Measurements from ENCODE around the gene PXMP4.

The PXMP4 gene

DNA sequence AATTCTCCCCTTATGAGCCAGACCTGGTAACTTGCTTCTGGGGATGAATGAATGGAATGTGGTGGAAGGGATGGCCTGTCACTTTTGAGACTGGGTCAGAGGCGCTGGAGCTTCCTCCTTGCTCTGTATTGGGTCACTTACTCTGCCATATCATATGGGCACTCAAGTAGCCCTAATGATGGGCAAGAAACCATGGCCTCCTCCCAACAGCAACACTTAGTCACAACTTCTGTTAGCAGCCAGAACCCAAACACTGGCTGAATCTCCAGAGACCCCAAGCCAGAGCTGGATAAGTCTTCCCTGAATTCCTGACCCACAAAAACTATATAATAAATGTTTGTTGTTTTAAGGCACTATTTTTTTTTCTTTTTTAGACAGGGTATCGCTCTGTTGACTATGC lies 39.4 kb downstream of the PXMP4 start:
- Histone ChIP-seq H3K4me2 (ENCODE audit: low read length) (no peak overlapping the region), H4K8ac (ENCODE audit: low read depth, low read length) (no peak overlapping the region), H4K12ac (ENCODE audit: low read depth, low read length) (no peak overlapping the region), H3K9me3 (ENCODE audit: insufficient read depth, low read depth, low read length) (peaks cover 2% of the 10 kb centered on the region), H3K18ac (ENCODE audit: low read length) (no peak overlapping the region), H2BK120ac (ENCODE audit: insufficient read depth, low read length, poor library complexity) (no peak overlapping the region), H2AFZ (ENCODE audit: insufficient read depth, low read length, poor library complexity) (no peak overlapping the region), H3K4me1 (ENCODE audit: control insufficient read depth in 1 of 2, insufficient read depth in 2 of 2, low read length in 2 of 2) (peaks cover 8 to 10% of the 10 kb centered on the region in 2 experiments), H2BK5ac (ENCODE audit: low read depth, low read length, poor library complexity) (no peak overlapping the region), H3K79me1 (ENCODE audit: low read length) (no peaks in the 10 kb centered on the region), H3K23ac (ENCODE audit: low read length) (no peak overlapping the region), H2AK5ac (ENCODE audit: low read length) (no peak overlapping the region), H3K4me3 (ENCODE audit: low read depth, low read length) (no peak overlapping the region), H3K27ac (ENCODE audit: low read depth, low read length) (no peak overlapping the region), H3K9ac (ENCODE audit: low read length) (no peak overlapping the region), H3K36me3 (ENCODE audit: control insufficient read depth in 1 of 2, insufficient read depth in 2 of 2, low read length in 2 of 2) (peaks cover 26 to 29% of the 10 kb centered on the region in 2 experiments), H4K91ac (ENCODE audit: low read depth, low read length) (no peak overlapping the region), H3K14ac (ENCODE audit: low read length) (no peak overlapping the region), H2BK12ac (ENCODE audit: low read length) (no peak overlapping the region), H3K27me3 (ENCODE audit: insufficient read depth, low read length) (no peaks in the 10 kb centered on the region), H3K4ac (ENCODE audit: low read depth, low read length) (no peak overlapping the region), H3K79me2 (ENCODE audit: control insufficient read depth, insufficient read depth, low read length, poor library complexity) (peaks cover 2% of the 10 kb centered on the region)
- WGBS (ENCODE audit: extremely low coverage, insufficient coverage, insufficient read length), result no CpG with 5 or more reads among the region's 2 CpGs
- DNase-seq, result peak in 1 of 2 donors; percentile 19

- no peak overlapping the region for H2BK12ac ChIP-seq (ENCODE audit: low read length)
- H3K4ac ChIP-seq (ENCODE audit: low read depth, low read length), result no peak overlapping the region
- H3K9me3 ChIP-seq (ENCODE audit: insufficient read depth, low read depth, low read length), result peaks cover 2% of the 10 kb centered on the region
- H3K79me1 ChIP-seq (ENCODE audit: low read length), result no peaks in the 10 kb centered on the region
- peaks cover 26 to 29% of the 10 kb centered on the region in 2 experiments for H3K36me3 ChIP-seq (ENCODE audit: control insufficient read depth in 1 of 2, insufficient read depth in 2 of 2, low read length in 2 of 2)
- no peak overlapping the region for H4K8ac ChIP-seq (ENCODE audit: low read depth, low read length)
- H3K27me3 ChIP-seq (ENCODE audit: insufficient read depth, low read length), result no peaks in the 10 kb centered on the region
- H3K27ac ChIP-seq (ENCODE audit: low read depth, low read length), result no peak overlapping the region
- DNase-seq, result no peak
- H3K9ac ChIP-seq (ENCODE audit: low read length), result no peak overlapping the region
- H2AFZ ChIP-seq (ENCODE audit: insufficient read depth, low read length, poor library complexity), result no peak overlapping the region
- no peak overlapping the region for H4K91ac ChIP-seq (ENCODE audit: low read depth, low read length)
- no peak overlapping the region for H2BK5ac ChIP-seq (ENCODE audit: low read depth, low read length, poor library complexity)
- H3K79me2 ChIP-seq (ENCODE audit: control insufficient read depth, insufficient read depth, low read length, poor library complexity), result no peaks in the 10 kb centered on the region
- WGBS (ENCODE audit: extremely low coverage, insufficient coverage, insufficient read length), result no CpG with 5 or more reads among the region's 20 CpGs
- H3K23ac ChIP-seq (ENCODE audit: low read length), result no peak overlapping the region
- H3K4me2 ChIP-seq (ENCODE audit: low read length), result no peak overlapping the region
- H2BK120ac ChIP-seq (ENCODE audit: insufficient read depth, low read length, poor library complexity), result no peak overlapping the region
- H2AK5ac ChIP-seq (ENCODE audit: low read length), result no peak overlapping the region
- no peak overlapping the region for H4K12ac ChIP-seq (ENCODE audit: low read depth, low read length)
- H3K4me3 ChIP-seq (ENCODE audit: low read depth, low read length), result no peak overlapping the region
- H3K14ac ChIP-seq (ENCODE audit: low read length), result no peak overlapping the region
- no peak overlapping the region for H3K18ac ChIP-seq (ENCODE audit: low read length)
- H3K4me1 ChIP-seq (ENCODE audit: control insufficient read depth in 1 of 2, insufficient read depth in 2 of 2, low read length in 2 of 2), result peaks cover 2 to 6% of the 10 kb centered on the region in 2 experiments
Measured at GRCh38 chr20:33679758-33680485, 40.2 kb downstream of the PXMP4 start.

- no peak overlapping the region for H4K8ac ChIP-seq (ENCODE audit: low read depth, low read length)
- peaks cover 2% of the 10 kb centered on the region for H3K9me3 ChIP-seq (ENCODE audit: insufficient read depth, low read depth, low read length)
- H3K4me3 ChIP-seq (ENCODE audit: low read depth, low read length), result no peak overlapping the region
- no peak overlapping the region for H4K91ac ChIP-seq (ENCODE audit: low read depth, low read length)
- H2AK5ac ChIP-seq (ENCODE audit: low read length), result no peak overlapping the region
- peaks cover 26 to 29% of the 10 kb centered on the region in 2 experiments for H3K36me3 ChIP-seq (ENCODE audit: control insufficient read depth in 1 of 2, insufficient read depth in 2 of 2, low read length in 2 of 2)
- no peak overlapping the region for H3K9ac ChIP-seq (ENCODE audit: low read length)
- H3K27me3 ChIP-seq (ENCODE audit: insufficient read depth, low read length), result no peaks in the 10 kb centered on the region
- H3K27ac ChIP-seq (ENCODE audit: low read depth, low read length), result no peak overlapping the region
- no peak overlapping the region for H4K12ac ChIP-seq (ENCODE audit: low read depth, low read length)
- no CpG with 5 or more reads among the region's 15 CpGs for WGBS (ENCODE audit: extremely low coverage, insufficient coverage, insufficient read length)
- DNase-seq, result no peak
- no peak overlapping the region for H3K4ac ChIP-seq (ENCODE audit: low read depth, low read length)
- H2AFZ ChIP-seq (ENCODE audit: insufficient read depth, low read length, poor library complexity), result no peak overlapping the region
- H3K4me2 ChIP-seq (ENCODE audit: low read length), result no peak overlapping the region
- peaks cover 13% of the 10 kb centered on the region for H3K79me1 ChIP-seq (ENCODE audit: low read length)
- H3K14ac ChIP-seq (ENCODE audit: low read length), result no peak overlapping the region
- H2BK12ac ChIP-seq (ENCODE audit: low read length), result no peak overlapping the region
- peaks cover 10% of the 10 kb centered on the region for H3K79me2 ChIP-seq (ENCODE audit: control insufficient read depth, insufficient read depth, low read length, poor library complexity)
- H3K4me1 ChIP-seq (ENCODE audit: control insufficient read depth in 1 of 2, insufficient read depth in 2 of 2, low read length in 2 of 2), result peaks cover 13 to 14% of the 10 kb centered on the region in 2 experiments
- H2BK5ac ChIP-seq (ENCODE audit: low read depth, low read length, poor library complexity), result no peak overlapping the region
- no peak overlapping the region for H3K23ac ChIP-seq (ENCODE audit: low read length)
- no peak overlapping the region for H2BK120ac ChIP-seq (ENCODE audit: insufficient read depth, low read length, poor library complexity)
- no peak overlapping the region for H3K18ac ChIP-seq (ENCODE audit: low read length)
Measured at GRCh38 chr20:33677991-33678702, 42.0 kb downstream of the PXMP4 start.

DNA sequence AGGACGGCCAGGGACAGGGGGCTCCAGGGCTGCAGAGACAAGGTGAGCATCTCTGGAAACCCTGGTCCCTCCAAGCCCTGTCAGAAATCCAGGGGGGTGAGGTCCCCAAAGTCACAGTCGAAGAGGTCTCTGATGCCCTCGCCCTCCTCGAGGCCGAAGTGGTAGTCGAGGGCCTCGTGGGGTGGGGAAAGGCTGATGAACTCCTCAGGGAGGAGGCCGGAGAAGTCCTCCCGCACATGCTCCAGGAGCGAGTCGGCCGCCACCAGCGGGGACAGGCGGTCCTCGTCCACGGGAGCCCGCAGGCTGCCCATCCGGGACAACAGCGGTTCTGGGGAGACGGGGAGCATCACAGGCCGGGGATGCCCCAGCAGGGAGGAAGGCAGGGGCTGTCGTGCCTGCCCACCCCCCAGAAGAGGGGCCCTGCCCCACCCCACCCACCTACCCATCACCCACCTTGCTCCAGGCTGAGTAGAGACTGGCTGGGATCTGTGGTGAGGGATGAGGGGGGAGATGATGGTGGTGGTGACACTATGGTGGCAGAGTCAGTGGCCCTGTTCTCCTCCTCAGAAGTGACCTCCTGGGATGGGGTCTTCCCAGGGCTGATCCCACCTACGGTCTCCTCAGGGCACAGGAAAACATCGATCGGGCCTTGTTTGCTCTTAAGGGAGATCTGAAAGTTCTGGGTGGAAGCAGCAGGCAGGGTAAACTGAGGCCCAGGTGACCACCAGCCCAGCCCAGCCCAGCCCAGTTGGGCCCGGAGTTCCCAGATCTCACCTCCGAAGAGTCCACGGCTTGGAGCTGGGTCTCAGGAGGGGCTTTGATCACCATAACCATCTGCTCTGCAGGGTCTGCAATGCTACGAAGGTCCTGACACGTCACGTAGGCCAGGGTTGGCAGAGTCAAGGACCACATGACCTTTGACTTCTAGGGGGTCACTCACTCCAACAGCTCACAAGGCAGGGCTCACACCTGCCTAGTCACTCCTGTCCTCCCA lies 43.2 kb downstream of the PXMP4 start:
- no peaks in the 10 kb centered on the region for H3K27me3 ChIP-seq (ENCODE audit: insufficient read depth, low read length)
- WGBS (ENCODE audit: extremely low coverage, insufficient coverage, insufficient read length), result no CpG with 5 or more reads among the region's 31 CpGs

More for the DNA sequence above, 43.2 kb downstream of the PXMP4 start:
- no peak overlapping the region for H2AK5ac ChIP-seq (ENCODE audit: low read length)
- no peak overlapping the region for H3K4me2 ChIP-seq (ENCODE audit: low read length)
- H2AFZ ChIP-seq (ENCODE audit: insufficient read depth, low read length, poor library complexity), result no peak overlapping the region
- H3K36me3 ChIP-seq (ENCODE audit: control insufficient read depth in 1 of 2, insufficient read depth in 2 of 2, low read length in 2 of 2), result peaks cover 29% of the 10 kb centered on the region in 2 experiments
- no peak overlapping the region for H2BK120ac ChIP-seq (ENCODE audit: insufficient read depth, low read length, poor library complexity)
- peaks cover 17% of the 10 kb centered on the region for H3K79me1 ChIP-seq (ENCODE audit: low read length)
- no peak overlapping the region for H3K27ac ChIP-seq (ENCODE audit: low read depth, low read length)
- no peak overlapping the region for H3K23ac ChIP-seq (ENCODE audit: low read length)
- H2BK12ac ChIP-seq (ENCODE audit: low read length), result no peak overlapping the region
- H2BK5ac ChIP-seq (ENCODE audit: low read depth, low read length, poor library complexity), result no peak overlapping the region
- no peak overlapping the region for H3K18ac ChIP-seq (ENCODE audit: low read length)
- peaks cover 19 to 22% of the 10 kb centered on the region in 2 experiments for H3K4me1 ChIP-seq (ENCODE audit: control insufficient read depth in 1 of 2, insufficient read depth in 2 of 2, low read length in 2 of 2)
- no peak overlapping the region for H3K4ac ChIP-seq (ENCODE audit: low read depth, low read length)
- H3K4me3 ChIP-seq (ENCODE audit: low read depth, low read length), result no peak overlapping the region
- H4K12ac ChIP-seq (ENCODE audit: low read depth, low read length), result no peak overlapping the region
- H4K8ac ChIP-seq (ENCODE audit: low read depth, low read length), result no peak overlapping the region
- no peak overlapping the region for H3K9ac ChIP-seq (ENCODE audit: low read length)
- no peak overlapping the region for H3K14ac ChIP-seq (ENCODE audit: low read length)
- DNase-seq, result no peak
- no peak overlapping the region for H4K91ac ChIP-seq (ENCODE audit: low read depth, low read length)
- peaks cover 4% of the 10 kb centered on the region for H3K9me3 ChIP-seq (ENCODE audit: insufficient read depth, low read depth, low read length)
- H3K79me2 ChIP-seq (ENCODE audit: control insufficient read depth, insufficient read depth, low read length, poor library complexity), result peaks cover 10% of the 10 kb centered on the region
